ENCODE data around the gene NAMPT.

The NAMPT gene

GRCh38 chr7:106273009-106273668, 11.6 kb downstream of the NAMPT start:
- DNase-seq (ENCODE audit: low read depth in 2 of 2): no peak

- no peak for DNase-seq (ENCODE audit: low read depth in 2 of 2)
Observed at GRCh38 chr7:106270122-106270977, 14.4 kb downstream of the NAMPT start.

GRCh38 chr7:106269254-106269961, 15.4 kb downstream of the NAMPT start:
- DNase-seq (ENCODE audit: low read depth in 2 of 2): no peak

- no peak for DNase-seq (ENCODE audit: low read depth in 2 of 2)
Observed at GRCh38 chr7:106265133-106265532, 19.6 kb downstream of the NAMPT start.

- no peak for DNase-seq (ENCODE audit: low read depth in 2 of 2)
Observed at GRCh38 chr7:106262221-106262881, 22.4 kb downstream of the NAMPT start.

GRCh38 chr7:106260136-106260561, 24.6 kb downstream of the NAMPT start:
- DNase-seq (ENCODE audit: low read depth in 2 of 2): no peak

- DNase-seq (ENCODE audit: low read depth in 2 of 2): no peak
Observed at GRCh38 chr7:106258789-106259188, 26.0 kb downstream of the NAMPT start.

GRCh38 chr7:106257752-106258151, 27.0 kb downstream of the NAMPT start:
- DNase-seq (ENCODE audit: low read depth in 2 of 2): no peak

GRCh38 chr7:106256144-106256543, 28.6 kb downstream of the NAMPT start:
- DNase-seq (ENCODE audit: low read depth in 2 of 2): no peak

- no peak for DNase-seq (ENCODE audit: low read depth in 2 of 2)
Observed at GRCh38 chr7:106255246-106255645, 29.5 kb downstream of the NAMPT start.

- no peak for DNase-seq (ENCODE audit: low read depth in 2 of 2)
Observed at GRCh38 chr7:106254525-106255116, 30.2 kb downstream of the NAMPT start.

- DNase-seq (ENCODE audit: low read depth in 2 of 2): no peak
Observed at GRCh38 chr7:106252568-106252967, 32.2 kb downstream of the NAMPT start.

- no peak for DNase-seq (ENCODE audit: low read depth in 2 of 2)
Observed at GRCh38 chr7:106249488-106249887, 35.3 kb downstream of the NAMPT start.

GRCh38 chr7:106248600-106248999, 36.2 kb downstream of the NAMPT start:
- DNase-seq (ENCODE audit: low read depth in 2 of 2): no peak

- DNase-seq (ENCODE audit: low read depth in 2 of 2): no peak
Observed at GRCh38 chr7:106247841-106248240, 36.9 kb downstream of the NAMPT start.

- DNase-seq (ENCODE audit: low read depth in 2 of 2): no peak
Observed at GRCh38 chr7:106246902-106247711, 37.7 kb downstream of the NAMPT start.

GRCh38 chr7:106243893-106244292, 40.9 kb downstream of the NAMPT start:
- no peak for DNase-seq (ENCODE audit: low read depth in 2 of 2)

GRCh38 chr7:106239406-106239805, 45.4 kb downstream of the NAMPT start:
- DNase-seq (ENCODE audit: low read depth in 2 of 2): no peak

- DNase-seq (ENCODE audit: low read depth in 2 of 2): no peak
Observed at GRCh38 chr7:106238830-106239229, 46.0 kb downstream of the NAMPT start.

- no peak for DNase-seq (ENCODE audit: low read depth in 2 of 2)
Observed at GRCh38 chr7:106236065-106236464, 48.7 kb downstream of the NAMPT start.

GRCh38 chr7:106234425-106234824, 50.4 kb downstream of the NAMPT start:
- DNase-seq (ENCODE audit: low read depth in 2 of 2): no peak
